GM19328 (cell line): ENCODE data around the gene BCAS1.
A peak's percentile ranks its signal among the peaks of the same experiment; 100 is the strongest.
"Not testable (repeated sequence)": the region's sequence is repeated elsewhere in the genome, so short reads cannot be mapped to it uniquely, and the experiment has no call there.

Source experiments
- ATAC-seq: cut with Tn5 transposase; IDR thresholded peaks from one replicate; pipeline ENCODE4 v1.9.1; 2021; ENCODE audit warnings: mild to moderate bottlenecking, moderate library complexity; ENCODE audit not compliant: unreplicated experiment

Gene BCAS1

DNA sequence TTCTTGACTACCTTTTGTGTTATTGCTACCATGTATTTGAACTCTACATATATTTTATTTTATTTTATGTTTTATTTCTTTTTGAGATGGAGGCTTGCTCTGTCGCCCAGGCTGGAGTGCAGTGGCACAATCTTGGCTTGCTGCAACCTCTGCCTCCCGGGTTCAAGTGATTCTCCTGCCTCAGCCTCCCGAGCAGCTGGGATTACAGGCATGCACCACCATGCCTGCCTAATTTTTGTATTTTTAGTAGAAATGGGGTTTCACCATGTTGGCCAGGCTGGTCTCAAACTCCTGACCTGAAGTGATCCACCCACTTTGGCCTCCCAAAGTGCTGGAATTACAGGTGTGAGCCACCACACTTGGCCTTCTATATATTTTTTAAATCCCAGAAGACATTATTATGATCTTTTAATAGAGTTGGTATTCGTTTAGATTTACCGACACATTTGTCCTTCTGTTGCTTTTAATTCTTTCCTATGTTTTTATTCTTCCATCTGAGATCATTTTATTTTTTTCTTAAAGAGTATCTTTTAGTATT is 137.7 kb downstream of the BCAS1 start:
- ATAC-seq: not testable (repeated sequence)

DNA sequence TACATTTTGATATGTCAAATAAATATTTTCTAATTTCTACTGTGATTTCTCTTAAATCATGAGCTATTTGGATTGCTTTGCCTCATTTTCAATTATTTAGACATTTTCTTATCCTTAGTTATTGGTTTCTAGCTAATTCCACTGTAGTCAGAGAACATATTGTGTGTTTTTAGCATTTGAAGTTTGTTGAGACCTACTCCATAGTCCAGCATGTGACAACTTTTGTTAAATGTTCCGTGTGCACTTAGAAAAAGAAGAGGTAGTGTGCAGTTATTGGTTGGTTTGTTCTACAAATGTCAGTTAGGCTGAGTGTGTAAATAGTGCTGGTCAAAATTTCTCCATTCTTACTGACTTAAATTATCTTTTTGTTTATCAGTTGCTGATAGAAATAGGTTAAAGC is 138.8 kb downstream of the BCAS1 start:
- ATAC-seq: no peak

DNA sequence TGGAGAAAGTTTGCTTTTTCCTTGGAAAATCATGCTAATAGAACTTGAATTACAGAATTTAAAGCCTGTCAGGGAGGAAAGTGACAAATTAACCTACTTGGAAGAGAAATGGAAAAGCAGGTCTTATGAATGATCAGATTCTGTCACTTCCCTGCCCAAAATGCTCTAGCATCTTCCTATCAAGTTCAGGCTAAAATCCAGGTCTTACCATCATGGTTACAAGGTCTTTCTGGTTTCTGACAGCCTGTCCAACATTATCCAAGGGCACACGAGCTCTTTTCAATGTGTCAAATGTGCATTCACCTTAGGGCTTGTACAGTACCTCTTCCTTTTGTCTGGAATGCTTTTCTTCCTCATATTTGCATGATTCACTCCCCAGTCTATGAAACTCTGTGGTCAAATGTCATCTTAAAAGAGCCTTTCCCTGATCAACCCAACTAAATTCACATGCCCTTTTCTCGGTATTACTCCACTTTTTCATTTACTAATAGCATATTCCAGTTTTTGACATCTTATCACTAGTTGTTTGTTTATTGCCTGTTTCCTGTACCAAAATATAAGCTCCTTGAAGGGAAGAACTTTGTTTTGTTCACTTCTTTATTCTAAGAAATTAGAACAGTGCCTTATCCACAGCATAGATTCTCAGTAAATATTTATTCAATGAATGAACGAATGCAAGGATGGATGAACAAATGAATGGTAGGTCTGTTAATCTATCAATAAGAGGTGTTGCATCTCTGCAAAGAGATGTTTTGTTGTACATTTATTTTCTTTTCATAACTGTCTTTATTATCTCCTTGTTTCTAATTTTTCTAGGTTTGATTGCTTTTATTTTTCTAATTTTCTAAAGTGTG is 139.5 kb downstream of the BCAS1 start:
- no peak for ATAC-seq

DNA sequence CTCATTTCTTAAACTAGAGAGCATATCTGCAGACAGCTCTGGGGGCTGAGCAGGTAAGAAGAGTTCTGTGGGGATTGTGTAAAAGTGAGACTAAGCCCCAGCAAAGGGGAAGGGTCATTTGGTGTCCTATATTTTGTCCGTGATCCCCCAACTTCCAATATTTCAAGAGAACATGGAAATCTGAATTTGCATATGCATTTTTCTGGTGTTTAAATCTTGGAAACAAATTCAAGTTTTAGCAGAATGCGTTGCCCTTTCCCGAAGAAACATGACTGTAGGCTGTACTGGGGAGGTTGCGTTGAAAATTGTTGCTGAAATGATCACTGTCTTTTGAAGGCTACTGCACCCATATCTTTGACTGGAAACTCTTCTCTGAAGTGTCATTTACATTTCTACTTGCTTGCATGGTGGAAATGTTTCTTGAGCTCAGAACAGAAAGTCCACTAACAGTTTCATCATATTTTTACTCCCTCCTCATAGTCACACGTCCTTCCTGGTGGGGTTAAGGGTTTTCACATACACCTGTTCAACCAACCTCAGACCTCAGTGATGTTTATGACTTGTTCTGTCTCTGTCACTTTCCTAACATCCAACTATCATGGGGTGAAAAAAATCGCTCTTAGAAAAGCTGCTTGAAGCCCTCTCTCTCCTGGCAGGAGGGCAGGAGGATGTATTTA is 140.3 kb downstream of the BCAS1 start:
- peak; percentile 52 for ATAC-seq

DNA sequence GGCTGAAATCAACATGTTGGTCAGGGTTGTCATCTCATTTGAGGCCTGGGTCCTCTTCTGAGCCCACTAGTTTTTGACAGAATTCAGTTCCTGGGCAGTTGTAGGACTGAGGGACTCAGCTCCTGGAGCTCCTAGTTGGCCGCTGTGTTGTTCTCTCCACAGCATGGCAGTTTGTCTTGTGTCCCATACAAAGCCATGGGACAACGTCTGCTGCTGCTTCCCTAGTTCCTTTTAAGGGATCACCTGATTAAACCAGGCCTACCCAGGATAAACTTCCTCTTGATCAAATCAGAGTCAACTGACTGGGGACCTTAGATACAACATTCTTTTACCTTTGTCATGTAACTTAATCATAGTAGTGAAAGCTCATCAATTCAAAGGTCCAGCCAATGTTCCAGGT is 141.0 kb downstream of the BCAS1 start:
- no peak for ATAC-seq

DNA sequence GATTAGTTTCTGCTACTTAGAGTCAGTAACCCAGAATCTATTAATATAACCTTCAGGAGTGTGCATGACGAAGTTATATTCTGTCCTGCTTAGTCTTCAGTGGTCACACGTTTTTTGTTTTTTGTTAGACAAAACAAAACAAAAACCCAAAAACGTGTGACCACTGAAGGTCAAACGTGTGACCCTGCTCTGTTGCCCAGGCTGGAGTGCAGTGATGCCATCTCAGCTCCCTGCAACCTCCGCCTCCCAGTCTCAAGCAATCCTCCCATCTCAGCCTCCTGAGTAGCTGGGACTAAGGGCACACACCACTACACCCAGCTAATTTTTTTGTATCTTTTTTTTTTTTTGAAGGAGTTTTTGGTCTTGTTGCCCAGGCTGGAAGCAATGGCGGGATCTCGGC is 142.4 kb downstream of the BCAS1 start:
- ATAC-seq: no peak

DNA sequence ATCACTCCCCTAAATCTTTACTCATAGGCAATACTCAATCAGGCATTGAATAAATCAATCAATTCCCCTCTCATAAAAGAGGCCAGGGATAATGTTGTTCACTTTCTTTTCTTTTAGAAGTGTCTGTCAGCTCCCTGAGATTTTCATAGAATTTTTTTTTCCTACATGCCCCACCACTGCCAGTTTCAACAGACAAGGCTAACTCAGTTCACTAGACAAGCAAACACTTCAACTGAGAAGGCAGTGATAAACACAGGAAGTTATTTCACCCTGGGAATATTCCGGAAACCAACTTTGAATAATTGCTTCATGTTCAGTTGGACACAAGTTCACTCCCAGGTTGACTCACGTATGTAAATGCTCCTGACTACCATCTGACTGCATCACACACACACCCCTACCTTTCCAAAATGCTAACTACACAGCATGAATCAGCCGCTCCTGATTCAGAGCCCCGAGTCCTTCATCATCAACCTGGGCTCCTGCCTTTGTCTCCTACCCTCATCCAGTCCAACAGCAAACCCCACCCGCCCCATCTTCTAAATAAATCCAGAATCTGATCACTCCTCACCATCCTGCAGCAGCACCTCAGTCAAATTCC is 143.9 kb downstream of the BCAS1 start:
- peak; percentile 47 for ATAC-seq

DNA sequence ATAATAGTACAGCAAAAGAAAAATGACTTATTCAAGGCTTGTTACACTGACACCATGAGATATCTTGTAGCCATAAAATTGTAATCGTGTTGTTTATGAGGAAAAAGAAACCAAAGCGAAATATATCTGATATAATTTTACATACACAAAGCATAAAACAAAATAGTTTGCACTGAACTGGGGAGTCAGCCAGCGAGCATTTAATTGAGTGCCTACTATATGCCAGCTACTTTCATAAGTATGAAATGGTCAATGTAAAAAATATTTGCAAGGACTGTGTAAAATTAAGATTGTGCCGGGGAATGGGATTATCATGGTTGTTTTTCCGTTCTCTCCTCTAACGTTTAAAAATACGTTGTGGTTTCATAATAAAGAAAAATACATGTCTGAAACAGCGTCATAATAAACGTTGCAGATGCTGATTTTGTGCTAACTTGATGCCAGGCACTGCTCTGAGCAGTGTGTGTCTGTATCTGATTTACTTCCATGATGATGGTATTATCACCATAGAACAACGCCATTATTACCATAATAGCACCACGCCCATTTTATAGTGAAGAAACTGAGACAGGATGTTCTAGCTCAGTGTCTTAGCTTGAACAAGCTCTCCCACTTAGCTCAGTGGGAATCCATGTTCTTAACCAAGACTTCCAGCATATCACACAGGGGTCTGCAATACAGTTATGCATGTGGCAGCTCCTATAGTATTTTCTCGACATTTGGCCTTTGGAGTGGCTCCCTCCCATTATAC is 144.6 kb downstream of the BCAS1 start:
- ATAC-seq: no peak

DNA sequence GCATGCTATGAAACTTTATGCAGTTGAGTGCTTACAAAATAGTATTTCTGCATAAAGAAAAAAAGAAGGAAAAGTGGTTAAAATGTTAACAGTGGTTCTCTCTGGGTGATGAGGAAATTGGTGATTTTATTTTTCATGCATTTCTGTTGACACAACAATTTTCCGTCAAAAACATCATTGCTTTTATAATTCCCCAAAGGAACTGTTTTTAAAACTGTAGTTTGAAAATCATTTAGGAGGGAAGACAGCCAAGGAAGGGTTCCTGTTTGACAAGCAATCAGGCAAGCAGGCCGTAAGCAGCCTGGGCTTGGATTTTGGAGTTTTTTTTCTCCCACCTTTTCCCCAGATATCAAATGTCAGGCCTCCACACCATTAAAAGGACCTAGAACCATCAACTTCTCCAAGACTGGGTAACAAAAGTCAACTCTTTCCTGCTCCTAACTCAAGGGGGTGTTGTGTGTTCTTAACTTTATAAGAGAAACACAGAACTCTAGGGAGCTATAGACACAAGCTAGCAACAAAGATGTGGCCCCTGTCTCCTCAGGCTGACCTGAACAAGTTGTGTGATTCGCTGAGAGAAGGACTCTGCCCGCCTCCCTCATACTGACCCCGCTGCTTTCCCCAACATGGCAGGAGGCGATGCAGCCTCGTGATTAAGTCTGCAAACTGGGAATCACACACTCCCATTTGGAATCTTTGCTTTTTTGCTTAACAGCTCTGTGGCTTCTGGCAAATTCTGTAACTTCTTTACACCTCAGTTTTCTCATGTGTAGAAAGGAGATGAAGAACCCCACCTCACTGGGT is 146.6 kb downstream of the BCAS1 start:
- ATAC-seq: no peak

DNA sequence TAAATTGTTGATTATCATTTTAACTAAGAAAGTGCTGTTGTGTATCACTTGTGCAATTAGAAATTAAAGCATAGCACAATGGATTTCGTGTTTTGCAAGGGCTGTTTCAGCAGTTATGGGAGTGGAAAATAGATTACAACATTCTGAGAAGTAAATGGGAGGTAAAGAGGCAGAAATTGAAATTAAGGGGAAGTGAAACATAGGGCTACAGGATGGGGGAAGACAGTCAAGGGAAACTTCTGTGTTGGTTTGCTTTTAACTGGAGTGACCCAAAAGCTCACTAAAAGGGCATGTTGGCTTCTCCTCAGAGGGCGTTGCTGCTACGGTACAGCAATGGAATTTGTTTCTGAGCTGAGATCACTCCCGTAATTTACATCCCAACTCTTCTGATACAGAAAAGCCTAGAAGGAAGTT is 147.5 kb downstream of the BCAS1 start:
- no peak for ATAC-seq

DNA sequence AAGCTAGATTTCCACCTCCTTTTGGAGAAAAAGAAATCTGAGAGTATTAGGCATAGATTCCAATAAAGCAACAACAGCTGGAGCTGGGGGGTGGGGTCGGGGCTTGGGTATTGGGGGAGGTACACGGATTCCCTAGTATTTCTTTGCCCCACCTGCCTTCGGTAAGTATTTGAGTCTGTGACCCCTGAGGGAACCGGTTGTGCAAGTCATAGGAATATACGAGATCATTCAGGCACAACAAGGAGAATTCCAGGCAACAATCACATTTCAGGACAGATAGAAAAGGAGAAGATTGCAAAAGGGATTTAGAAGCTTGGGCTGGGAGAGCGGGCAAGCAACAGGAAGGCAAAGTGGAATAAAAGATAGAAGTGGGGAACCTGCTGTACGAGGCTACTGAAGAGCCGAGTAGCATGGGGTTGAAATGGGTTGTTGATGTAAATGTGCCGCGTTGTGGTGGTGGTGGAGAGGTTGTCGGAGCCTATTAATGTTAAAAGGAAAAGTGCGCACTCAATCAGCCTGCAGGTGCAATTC is 148.9 kb downstream of the BCAS1 start:
- ATAC-seq: no peak

DNA sequence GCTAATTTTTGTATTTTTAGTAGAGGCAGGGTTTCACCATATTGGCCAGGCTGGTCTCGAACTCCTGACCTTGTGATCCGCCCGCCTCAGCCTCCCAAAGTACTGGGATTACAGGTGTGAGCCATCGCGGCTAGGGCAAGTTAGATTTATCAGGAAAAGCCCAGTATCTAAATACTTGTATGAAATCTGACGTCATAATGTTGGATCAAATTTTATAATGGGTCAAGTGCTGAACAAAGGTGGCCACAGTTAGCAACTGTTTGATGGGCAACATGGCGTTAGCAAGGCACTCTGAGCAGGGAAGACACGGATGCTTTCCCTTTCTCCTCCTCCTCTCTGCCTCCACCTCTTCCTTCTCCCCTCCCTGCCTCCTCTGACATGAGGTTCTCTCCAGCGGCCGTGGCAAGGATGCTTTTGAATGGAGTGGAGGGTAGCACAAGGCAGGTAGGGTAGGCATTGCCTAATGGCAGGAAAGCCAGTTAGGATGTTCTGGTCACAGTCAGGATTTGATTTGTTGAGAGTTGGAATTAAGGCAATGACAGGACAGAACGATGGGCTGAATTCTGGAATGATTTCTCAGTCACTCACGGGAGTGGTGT is 149.6 kb downstream of the BCAS1 start:
- ATAC-seq: no peak

DNA sequence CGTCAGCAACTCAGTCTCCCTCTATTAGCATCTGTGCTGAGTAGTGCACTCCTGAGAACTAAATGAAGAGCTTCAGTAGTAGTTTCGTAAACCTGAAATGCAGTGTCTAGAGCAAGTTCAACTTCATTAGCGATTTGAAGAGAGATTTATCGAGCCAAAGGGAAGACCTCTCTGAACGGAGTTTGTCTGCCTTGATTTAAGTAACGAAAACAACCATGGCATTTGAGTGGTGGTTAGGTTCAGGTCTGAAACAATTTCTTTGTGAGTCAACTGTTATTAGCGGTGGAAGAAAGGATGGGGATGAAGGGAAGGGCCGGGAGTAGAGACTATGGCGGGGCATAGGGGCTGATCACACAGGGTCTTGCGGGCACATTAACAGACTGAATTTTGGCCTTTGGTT is 150.5 kb downstream of the BCAS1 start:
- ATAC-seq: no peak

DNA sequence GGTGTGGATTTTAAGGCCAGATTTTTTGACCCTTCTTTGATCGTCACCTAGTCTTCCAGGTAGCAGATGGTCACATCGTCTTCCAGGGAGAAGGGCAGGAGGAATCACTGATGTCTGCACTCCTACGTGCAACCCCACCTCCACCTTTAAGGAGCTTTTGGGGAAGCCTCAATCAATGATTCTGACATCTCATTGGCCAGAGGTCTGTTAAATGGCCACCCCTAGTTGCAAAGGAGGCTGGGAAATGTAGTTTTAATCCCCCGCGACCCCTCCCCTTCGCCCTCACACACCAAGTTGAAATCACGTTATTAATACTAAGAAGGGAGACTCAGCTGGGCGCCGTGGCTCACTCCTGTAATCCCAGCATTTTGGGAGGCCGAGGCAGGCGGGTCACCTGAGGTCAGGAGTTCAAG is 151.4 kb downstream of the BCAS1 start:
- no peak for ATAC-seq

DNA sequence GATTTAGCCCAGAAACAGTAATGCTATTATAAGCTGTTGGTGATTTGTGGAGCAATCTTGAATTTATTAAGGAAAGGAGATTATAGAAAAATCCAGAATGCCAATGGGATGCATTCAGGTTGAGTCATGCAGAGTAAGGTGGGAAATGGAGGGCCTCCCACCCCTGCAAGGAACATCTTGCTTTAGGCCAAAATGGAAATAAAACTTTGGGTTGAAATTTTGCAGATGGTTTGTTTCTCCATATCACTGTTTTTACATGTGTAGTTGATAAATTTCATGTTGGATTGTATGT is 152.4 kb downstream of the BCAS1 start:
- no peak for ATAC-seq

DNA sequence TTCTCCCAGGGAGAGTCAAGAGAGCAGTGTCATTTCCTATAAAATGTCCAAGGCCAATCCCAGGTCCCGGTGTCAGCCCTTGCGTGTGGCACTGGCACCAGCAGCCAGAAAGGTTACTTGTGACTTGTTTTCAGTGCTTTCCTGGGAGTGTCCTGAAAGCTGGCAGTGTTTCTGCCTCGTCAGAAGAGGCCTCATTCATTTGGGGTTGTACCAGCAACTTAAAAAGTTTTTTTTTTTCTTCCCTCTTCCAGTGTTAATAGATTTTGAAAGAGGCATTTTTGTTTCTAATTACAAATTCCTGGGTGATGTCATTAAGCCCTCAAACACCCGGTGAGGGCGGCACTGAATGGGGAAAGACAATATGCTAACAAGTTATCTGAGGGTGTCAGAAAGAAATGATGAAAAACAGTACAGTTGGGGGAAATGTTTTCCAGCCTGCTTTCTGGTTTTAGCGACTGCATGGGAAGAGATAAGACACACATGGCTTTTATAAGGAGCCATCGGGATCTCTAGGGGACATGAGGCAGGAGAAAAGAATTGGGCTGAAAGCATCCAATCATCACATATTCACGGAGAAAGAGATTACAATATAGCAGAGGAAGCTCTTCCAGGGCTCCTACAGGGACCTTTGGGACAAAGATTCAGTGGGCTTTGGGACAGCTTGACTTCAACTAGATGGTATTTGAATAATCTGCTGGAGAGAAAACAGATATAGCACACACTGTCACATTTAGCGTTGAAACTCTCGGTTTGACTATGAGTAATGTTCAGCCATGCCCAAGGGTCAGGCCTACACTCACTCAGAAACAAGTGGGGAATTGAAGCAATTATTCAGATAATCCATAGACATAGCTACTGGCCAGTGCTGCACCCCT is 153.0 kb downstream of the BCAS1 start:
- peak; percentile 61 for ATAC-seq

DNA sequence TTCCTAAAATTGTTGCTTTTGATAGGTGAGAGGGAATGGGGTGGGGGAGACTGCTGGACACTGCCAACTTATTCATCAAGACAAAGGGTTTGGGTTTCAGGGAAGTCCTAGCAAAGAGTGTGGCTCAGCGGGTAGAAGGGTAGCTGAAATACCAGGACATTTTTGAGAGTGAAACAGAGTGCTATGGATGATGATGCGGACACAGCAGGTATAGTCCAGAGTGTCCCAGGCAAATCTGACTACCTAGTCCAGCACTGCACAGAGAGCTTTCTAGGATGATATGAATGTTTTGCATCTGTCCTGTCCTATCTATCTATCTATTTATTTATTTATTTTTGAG is 154.3 kb downstream of the BCAS1 start:
- no peak for ATAC-seq

DNA sequence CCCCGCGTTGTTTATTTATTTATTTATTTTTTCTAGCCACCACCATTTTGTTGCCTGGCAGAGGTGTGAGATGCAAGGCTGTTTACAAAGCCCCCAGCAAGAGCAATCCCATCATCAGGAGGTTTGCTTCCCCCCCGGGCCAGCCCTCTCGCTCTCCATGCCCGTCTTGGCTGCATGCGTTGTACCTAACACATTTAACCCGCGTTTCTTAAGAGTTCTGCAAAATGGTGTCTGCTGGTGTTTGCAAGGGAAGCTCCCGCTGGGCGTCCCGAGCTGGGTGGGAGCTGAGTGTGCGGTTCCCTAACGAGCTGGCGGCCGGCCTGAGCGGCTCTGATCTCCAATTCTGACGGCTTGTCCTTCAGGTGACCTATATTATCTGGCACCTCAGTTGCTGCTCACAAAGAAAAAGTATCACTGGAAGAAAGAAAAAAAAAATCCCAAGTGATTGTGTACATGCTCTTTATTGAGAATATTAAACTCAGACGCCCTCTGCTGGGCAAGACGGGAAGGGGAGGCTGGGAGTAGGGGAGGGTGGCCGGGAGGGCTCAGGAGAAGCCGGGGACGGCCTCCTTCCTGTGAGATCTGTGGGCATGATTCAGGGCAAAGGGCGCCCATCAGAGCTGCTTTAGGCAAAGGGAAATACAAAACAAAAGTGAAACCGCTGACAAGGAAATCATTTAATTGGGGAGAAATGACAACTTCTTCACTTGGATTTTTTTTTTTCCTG is 154.8 kb downstream of the BCAS1 start:
- ATAC-seq: no peak
